Stimulated activated CD4-positive, alpha-beta T cell treated with anti-CD3 and anti-CD28 coated beads, Interleukin-12 subunit alpha, Interleukin-12 subunit beta, amount 100 ng/mL, for 24 hours (primary cell): ENCODE data around the gene SZRD1.
A peak's percentile ranks its signal among the peaks of the same experiment; 100 is the strongest.

Source experiments
- DNase-seq, 2 experiments: peaks; one replicate each; pipeline ENCODE4 v3.0.0-alpha.2; 2020; ENCODE audit warnings: low read depth in 2 of 2

Gene SZRD1

DNA sequence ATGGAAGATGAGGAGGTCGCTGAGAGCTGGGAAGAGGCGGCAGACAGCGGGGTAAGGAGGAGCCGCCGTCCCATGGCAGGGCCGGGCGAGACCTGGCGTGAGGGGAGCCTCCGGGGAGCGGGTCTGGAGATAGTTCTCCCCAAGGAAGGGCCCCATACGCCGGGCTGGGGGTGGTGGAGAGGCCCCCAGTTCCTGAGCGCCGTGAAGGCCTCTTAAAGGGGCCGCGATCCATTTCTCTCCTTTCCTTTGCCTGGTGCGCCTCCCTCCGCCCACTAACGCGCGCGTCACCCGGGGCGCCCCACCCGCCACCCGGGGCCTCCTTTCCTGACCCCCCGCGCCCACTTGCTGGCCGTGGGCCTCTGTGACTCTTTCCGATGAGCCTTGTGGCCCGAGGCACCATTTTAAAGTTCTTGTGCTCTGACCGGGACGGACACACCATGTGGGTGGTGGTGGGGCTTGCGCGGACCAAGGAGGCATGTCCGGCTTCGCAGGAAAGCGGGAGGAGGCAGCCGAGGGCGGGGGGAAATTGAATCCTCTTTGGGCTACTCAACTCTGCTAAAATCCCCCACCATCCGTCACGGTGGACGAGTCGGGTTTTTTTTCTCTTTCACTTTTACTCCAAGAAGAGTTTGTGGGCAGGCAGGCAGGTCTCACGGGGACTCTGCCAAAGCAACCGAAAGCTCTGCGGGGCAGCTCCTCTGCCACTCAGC, 371 bp downstream of the SZRD1 start:
- DNase-seq, result peak; percentile 72 to 76

DNA sequence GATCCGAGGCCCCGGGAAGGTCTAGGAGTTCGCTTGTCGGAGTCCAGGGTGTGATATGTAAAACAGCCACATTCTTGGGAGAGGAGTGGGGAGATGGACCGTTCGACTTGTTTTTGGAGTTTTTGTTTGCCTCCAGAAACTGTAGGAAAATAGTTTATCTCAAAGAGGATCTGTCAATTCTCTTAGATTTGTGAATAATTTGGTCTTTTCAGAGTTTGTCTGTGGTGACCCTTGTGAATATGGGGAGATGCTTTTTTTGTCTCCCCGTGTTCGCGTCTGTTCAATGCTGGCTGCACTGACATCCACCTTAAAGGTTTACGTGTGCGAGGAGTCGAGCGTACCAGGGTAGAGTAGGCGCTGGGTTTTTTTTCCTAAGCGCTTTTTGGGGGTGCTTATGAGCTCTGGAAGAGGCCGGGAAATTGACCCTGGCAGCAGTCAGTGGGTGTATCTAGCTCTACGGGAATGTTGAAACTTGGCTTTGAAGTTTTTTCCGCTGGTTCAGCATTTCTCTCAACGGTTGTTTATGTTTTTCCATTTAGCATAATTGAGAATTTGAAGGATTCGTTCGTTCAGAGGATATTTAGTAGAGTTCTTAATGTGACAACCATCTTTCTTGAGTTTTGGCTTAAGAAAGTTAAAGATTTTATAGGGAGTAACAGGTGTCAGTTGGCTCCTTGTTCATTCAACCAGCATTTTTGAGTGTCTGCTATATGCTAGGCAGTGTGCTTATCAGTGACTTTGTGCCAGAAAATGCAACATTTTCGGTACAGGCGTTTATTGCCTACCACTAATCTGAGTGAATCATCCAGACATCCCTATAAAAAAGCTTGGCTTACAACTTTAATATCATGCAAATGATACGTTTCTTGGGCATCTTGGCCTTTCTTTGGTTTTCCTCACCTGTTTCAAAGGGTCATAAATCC, 1.2 kb downstream of the SZRD1 start:
- DNase-seq, result no peak

DNA sequence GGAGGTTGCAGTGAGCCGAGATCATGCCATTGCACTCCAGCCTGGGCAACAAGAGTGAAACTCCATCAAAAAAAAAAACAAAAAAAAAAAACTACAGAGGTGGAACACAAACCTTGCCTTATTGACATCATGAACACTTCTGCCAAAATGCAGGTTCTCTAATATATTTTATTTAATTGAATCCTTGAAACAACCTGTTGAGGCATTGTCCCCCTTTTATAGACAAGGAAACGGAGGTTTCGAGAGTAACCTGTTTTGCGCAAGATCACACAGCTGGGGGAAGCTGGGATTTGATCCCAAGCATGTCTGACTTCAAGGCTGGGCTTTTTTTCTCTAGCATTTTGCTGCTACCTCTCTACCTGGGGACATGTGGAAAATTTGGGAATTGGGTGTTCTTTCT, 2.8 kb downstream of the SZRD1 start:
- no peak for DNase-seq

DNA sequence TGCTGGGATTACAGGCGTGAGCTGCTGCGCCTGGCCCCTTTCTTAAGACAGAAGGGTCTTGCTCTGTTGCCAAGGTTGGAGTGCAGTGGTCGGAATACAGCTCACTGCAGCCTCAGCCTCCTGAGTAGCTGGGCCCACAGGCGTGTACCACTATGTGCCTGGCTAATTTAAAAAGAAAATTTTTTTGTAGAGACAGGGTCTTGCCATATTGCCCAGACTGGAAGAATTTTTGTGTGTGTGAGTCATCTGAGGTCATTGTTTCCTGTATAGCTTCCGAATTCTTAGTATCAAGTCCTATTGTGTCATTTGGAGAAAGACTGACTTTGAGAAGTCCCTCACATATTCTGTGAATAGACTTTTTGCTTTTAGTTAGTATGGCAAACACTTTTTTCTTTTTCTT, 4.7 kb downstream of the SZRD1 start:
- DNase-seq, result no peak

GRCh38 chr1:16372535-16373285, 5.7 kb downstream of the SZRD1 start:
- DNase-seq, result no peak

DNA sequence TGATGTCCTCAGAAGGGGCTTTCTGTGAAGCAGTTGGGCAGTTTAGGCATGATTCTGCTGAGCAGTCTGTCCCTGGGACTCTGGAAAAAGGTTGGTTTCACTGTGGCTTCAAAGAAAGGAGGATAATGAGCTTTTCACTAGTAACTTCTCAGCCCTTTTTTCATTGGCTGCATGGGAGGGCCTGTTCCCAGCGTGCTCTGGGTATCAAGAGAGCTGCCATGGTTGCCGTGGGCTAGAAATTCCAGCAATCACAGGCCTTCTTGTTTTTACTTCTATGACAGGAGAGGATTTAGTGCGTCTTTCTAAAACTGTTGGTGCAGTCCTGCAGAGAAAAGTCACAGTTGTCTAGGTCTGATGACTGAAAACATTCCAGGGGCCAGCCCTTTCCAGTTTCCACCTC, 7.2 kb downstream of the SZRD1 start:
- no peak for DNase-seq

GRCh38 chr1:16375521-16376340, 8.7 kb downstream of the SZRD1 start:
- DNase-seq, result no peak

GRCh38 chr1:16376971-16377370, 9.9 kb downstream of the SZRD1 start:
- no peak for DNase-seq

DNA sequence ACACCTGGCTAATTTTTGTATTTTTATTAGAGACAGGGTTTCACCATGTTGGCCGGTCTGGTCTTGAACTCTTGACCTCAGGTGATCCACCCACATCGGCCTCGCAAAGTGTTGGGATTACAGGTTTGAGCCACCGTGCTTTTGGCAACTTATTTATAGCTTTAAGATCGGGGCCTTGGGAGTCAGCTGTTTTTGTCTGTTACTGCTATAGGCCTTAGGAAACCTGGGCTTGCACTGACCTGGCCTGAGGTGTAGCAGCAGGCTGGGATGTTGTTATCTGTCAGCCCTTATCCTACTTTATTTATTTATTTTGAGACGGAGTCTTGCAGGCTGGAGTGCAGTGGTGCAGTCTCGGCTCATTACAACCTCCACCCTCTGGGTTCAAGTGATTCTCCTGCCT, 11.4 kb downstream of the SZRD1 start:
- DNase-seq, result no peak

GRCh38 chr1:16380868-16381267, 13.8 kb downstream of the SZRD1 start:
- DNase-seq, result no peak

DNA sequence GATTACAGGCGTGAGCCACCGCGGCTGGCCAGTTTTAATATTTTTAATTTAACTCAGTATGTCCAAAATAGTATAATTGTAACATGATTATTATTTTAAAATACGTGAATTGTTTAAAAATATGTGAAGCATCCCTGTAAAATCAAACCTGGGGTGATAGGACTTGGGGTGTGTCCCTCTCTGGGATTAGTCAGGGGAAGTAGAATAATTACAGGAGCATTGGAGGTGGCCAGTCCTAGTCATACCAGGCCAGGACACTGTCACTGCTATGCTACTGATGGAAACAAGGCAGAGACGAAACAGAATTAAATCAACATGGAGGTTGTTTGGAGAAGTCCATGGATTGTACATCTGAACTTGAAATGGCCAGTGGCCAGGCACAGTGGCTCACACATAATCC, 16.8 kb downstream of the SZRD1 start:
- DNase-seq, result no peak

DNA sequence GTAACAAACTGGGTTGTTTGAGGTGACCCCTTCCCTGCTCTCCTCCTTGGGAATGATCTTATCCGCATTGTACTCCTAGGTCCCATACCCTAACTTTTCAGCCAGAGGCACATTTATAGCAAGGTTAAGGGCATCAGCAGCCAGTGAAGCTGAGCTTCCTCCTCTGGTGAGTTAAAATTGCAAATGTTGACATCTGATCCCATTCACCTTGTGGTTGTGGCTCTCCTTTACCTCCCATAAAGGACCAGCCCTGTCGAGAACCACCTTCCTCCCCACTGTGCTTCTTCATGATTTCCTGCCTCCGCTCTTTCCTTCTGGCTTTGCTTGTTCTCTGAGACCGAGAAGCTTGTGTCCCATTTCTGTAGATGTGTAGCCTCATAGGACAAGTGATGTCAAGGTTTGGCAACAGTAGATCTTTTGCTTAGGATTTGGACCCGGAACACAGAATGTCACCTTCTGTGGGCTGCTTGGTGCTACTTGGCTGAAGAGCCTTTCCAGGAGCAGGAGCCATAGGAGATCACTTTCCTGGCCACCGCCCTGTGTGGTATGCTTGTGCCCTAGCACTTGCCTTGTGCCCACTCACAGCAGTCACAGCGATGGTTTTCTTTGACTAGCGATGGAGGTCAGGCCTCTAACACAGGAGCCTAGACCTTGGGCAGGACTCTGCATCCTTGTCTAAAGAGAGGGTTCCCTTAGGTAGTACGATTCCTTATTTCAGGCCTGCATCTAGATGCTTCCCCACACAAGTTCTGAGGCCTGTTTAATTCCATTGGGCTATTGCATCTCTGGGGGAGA, 18.8 kb downstream of the SZRD1 start:
- no peak for DNase-seq

- DNase-seq, result no peak
Observed at GRCh38 chr1:16386454-16387113, 19.5 kb downstream of the SZRD1 start.

- DNase-seq, result no peak
Observed at GRCh38 chr1:16387201-16388188, 20.5 kb downstream of the SZRD1 start.

- DNase-seq, result no peak
Observed at GRCh38 chr1:16391411-16391810, 24.4 kb downstream of the SZRD1 start.

DNA sequence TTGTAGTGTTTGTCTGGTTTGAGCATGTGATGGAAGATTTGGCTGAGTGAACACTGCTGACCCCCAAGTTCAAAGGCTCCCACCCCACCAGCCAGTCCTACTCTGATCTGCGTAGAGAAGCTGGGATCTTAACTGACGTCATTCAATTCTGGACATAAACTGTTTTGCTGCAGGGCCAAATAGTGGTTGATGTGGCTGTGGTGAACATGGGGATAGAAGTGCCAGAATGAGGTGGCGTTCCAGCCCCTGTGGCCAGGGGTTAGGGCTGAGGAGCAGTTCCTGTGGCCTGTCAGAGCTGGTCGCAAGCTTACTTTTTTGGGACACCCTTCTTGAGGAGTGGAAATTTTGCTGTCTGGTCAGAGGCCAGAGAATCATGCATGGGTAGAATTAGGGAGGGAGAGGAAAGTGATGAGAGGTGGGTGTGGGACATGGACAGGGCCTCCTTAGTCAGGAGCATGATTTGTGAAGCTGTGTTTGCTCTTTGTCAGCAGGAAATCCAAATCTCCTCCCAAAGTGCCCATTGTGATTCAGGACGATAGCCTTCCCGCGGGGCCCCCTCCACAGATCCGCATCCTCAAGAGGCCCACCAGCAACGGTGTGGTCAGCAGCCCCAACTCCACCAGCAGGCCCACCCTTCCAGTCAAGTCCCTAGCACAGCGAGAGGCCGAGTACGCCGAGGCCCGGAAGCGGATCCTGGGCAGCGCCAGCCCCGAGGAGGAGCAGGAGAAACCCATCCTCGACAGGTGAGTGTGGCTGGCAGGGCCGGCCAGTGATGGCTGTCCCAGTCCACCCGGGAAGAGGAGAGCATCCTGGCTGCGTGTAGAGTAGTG, 25.9 kb downstream of the SZRD1 start:
- DNase-seq, result no peak

DNA sequence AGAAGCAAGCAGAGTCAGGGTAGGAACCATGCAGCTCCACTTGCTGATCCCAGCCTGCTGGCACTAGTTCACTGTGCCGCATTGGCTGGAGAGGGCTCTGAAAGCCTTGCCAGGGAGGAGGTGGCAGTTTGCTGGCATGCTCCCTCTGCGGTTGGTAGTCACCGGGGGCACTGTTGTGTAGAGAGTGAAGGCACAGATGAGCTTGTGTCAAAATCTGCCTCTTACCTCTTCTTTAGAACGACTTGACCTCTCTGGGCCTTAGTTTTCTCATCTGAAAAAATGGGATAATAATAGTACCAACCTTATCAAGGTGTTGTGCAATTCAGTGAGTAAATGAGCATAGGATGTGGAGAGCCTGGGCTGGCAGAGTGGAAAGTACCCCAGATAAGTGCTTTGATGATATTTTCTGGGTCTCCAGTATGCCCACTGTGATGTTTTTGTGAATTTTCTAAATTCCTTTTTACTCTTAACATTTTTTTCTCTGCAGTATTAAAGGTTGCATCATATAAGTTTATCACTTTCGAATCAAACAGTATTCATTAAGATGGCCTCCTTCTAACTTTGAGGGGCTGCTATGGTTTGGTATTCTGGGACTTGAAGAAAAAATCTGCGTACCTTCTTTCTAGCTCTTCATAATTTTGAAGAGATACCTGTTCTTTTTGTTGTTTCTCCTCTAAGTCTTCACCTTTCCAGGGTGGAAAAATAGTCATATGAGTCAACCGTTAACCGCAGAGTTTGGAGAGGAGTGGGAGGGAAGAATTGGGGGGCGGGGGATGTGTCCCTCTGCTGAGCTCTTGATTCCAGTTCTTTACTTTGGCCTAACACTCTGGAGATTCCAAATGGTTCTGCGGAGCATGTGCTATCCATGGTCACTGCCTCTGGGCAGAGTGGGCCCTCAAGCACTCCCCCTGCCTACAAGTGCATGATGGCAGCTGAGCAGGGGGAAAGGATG, 26.8 kb downstream of the SZRD1 start:
- no peak for DNase-seq
